AG04449 (cell line): ENCODE results near the gene TM9SF1.

Source experiments
- CTCF ChIA-PET: fragments of 350-600 bp; formaldehyde crosslinking; extraction: SDS; loops from one replicate; lab custom pipeline; 2021; ENCODE audit warnings: antibody characterized with exemption; lab: Yijun Ruan, JAX
- POLR2A ChIA-PET: fragments of 400-600, 350-600 bp; formaldehyde crosslinking; extraction: SDS; loops from one replicate; lab custom pipeline; 2020; ENCODE audit warnings: antibody characterized with exemption, inconsistent platforms; lab: Yijun Ruan, JAX
- DNase-seq: peaks from one replicate; pipeline ENCODE4 v3.0.0-alpha.2; 2010; ENCODE audit warnings: low read depth, low spot score
- H3K4me3 ChIP-seq: 2 replicates; pipeline ENCODE4 v1.5.1; 2011; ENCODE audit warnings: low read depth, mild to moderate bottlenecking, control low read depth, low read length
- CTCF ChIP-seq: IDR thresholded peaks from one replicate; pipeline ENCODE4 v1.5.1; 2011; ENCODE audit warnings: mild to moderate bottlenecking, moderate library complexity, low read length, control low read depth, inconsistent platforms; ENCODE audit not compliant: insufficient read depth; ENCODE audit errors: missing control alignments

The TM9SF1 gene

GRCh38 chr14:24183014-24183481, 12.2 kb downstream of the TM9SF1 start:
- TF ChIP-seq CTCF = no peak
- H3K4me3 ChIP-seq = no peak overlapping the region
- no peak for DNase-seq
- POLR2A ChIA-PET = no interaction called here
- CTCF ChIA-PET = interaction anchor here (1.1 to 7.5 kb wide), 2 partner anchors 22 to 115 kb away, joined by 4 to 60 read pairs; partner anchors contain the start of gene IRF9

- H3K4me3 ChIP-seq = no peak overlapping the region
- TF ChIP-seq CTCF = no peak
- ChIA-PET POLR2A (interaction anchor here (0.9 kb wide), 1 partner anchor 9 kb away, joined by 4 read pairs; no protein-coding TSS in a partner anchor), CTCF (interaction anchor here (1.1 to 7.5 kb wide), 2 partner anchors 21 to 115 kb away, joined by 4 to 60 read pairs; partner anchors contain the start of gene IRF9)
- no peak for DNase-seq
Measured at GRCh38 chr14:24182110-24182882, 12.9 kb downstream of the TM9SF1 start.

- DNase-seq = no peak
- ChIA-PET POLR2A (interaction anchor here (0.6 to 0.9 kb wide), 3 partner anchors 8 to 19 kb away, joined by 3 to 4 read pairs (median 4); partner anchors contain the start of gene TM9SF1), CTCF (interaction anchor here (1.0 to 3.3 kb wide), 3 partner anchors 21 to 123 kb away, joined by 3 to 18 read pairs (median 4); partner anchors contain the start of gene IRF9)
- TF ChIP-seq CTCF = no peak
- no peak overlapping the region for H3K4me3 ChIP-seq
Measured at GRCh38 chr14:24181371-24182077, 13.7 kb downstream of the TM9SF1 start.

- DNase-seq = peak; percentile 21
- POLR2A ChIA-PET = interaction anchor here (0.8 kb wide), 1 partner anchor 16 kb away, joined by 4 read pairs; no protein-coding TSS in a partner anchor
- H3K4me3 ChIP-seq = no peak overlapping the region
- CTCF ChIA-PET = interaction anchor here (3.3 kb wide), 1 partner anchor 19 kb away, joined by 18 read pairs; the partner anchor contains the start of gene IRF9
- no peak for TF ChIP-seq CTCF
Measured at GRCh38 chr14:24179961-24180796, 15.1 kb downstream of the TM9SF1 start.

GRCh38 chr14:24179294-24179960, 15.8 kb downstream of the TM9SF1 start:
- no peak for DNase-seq
- ChIA-PET CTCF (interaction anchor here (1.1 to 3.3 kb wide), 2 partner anchors 18 to 117 kb away, joined by 3 to 18 read pairs; partner anchors contain the start of gene IRF9), POLR2A (interaction anchor here (0.8 kb wide), 1 partner anchor 16 kb away, joined by 4 read pairs; no protein-coding TSS in a partner anchor)
- no peak overlapping the region for H3K4me3 ChIP-seq
- no peak for TF ChIP-seq CTCF
